ENCODE results near the gene SH3RF1.

SH3RF1 gene

DNA sequence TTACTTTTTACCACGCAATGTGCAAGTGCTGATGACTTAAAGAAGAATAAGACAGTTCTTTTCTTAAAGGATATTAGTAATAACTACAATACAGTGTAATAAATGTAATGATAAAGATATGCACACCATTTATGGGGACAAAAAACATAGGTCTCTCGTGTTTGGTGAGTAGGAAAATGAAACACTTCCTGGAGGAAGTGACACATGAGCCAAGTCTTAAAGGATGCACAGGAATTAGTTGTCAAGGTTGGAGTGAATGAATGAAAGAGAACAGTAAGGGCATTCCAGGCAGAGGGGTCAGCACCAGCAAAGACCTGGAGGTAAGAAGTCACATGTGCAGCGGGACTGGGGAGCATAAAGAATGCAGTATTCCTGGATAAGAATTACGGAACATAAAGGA, 112.7 kb downstream of the SH3RF1 start:
- no peak for DNase-seq

- DNase-seq, result no peak
These were observed 114.4 kb downstream of the SH3RF1 start for GRCh38 chr4:169156392-169156791.

DNA sequence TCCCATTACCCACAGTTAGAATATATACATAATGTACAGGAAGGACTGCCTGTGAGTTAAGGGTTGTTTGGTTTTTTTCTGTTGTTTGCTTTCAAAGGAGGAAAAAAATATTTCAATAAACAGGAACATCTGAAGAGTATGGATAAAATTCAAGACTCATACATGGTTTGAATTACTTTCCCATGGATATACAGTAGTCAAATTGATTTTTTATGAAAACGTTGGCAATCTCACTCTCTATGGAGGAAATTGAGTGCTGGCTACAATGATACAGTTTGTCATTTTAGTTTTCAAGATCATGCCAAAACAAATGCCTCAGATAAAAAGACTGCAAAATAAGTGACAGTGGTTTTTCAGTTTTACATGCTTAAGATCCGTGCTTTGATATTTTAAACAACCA, 116.6 kb downstream of the SH3RF1 start:
- no peak for DNase-seq

GRCh38 chr4:169153481-169154087, 117.2 kb downstream of the SH3RF1 start:
- DNase-seq, result no peak

- DNase-seq, result no peak
These were observed 117.9 kb downstream of the SH3RF1 start for GRCh38 chr4:169152899-169153298.

DNA sequence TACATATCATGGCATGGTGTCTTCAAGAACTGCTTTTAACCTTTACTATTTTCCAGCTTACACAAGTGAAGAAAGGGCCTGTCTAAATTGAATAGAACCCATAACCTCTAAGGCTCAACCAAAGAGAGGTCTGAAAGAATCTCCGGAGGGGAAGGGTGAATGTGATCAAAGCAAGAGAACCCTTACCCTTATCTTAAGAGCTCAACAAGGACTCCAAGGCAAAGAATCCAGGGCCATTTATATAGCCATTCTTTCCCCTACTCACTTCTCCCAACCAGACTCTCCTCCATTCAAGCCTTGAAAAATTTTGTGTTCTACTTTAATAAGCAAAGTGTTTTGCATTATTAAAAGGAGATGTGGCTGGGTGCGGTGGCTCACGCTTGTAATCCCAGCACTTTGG, 118.7 kb downstream of the SH3RF1 start:
- DNase-seq, result no peak

GRCh38 chr4:169151671-169152070, 119.1 kb downstream of the SH3RF1 start:
- DNase-seq, result no peak

DNA sequence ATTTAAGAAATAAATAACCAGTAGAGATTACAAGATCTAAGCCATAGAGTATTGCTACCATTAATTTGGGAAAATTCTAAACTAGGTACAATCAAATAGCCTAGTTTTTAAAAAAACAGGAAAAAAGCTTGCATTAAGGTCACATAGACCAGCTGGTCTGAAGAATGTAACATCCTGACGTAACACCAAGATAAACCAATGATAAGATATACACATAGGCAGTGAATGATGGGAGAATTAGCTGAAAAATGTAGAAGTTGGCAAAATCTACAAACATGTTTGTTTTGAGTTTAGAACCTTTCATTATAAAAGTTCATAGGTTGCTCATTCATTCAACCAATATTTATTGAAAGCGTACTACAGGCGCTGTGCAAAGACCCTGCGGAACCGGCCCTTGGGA, 120.0 kb downstream of the SH3RF1 start:
- DNase-seq, result no peak

GRCh38 chr4:169148885-169149284, 121.9 kb downstream of the SH3RF1 start:
- DNase-seq, result no peak

DNA sequence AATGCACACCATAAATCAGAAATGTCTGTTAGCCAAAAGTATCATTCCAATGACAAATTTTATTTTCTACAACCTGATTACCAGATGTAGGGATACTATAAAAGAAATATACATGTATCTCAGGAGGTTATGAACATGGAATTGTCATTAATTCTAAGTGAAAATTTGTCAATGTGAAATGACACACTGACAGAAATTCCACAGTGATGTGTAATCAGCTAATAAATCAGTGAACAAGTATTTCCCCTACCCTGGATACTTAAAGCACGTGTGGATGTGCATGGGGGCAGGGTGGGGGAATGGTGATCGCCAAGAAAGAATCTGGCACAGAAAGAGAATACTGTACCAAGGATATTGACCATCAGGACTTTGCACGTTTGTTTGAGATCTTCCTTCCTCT, 123.6 kb downstream of the SH3RF1 start:
- DNase-seq, result no peak

DNA sequence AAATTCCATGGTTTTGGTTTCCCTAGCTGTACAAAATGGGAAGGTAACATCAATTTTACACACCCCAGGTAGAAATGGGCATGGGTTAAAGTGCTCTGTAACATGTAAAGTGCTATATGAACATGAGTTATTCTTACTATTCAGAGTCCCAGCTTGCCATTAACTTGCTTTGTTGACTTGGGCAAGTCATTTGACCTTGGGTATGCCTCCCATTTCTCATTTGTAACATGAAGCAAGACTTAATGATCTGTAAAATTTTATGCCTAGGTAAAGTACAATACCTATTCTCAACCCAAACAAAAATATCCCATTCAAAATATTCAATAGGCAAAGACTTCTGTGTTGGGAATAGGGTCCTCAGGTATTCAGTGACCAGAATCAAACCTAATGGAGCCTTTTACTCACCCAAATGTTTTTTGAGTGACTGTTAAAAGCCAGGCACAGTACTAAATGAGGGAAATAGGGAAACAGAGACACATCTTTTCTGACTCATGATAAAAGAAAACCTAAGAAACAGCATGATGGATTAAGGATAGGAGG, 126.6 kb downstream of the SH3RF1 start:
- no peak for DNase-seq

- DNase-seq, result no peak
These were observed 127.4 kb downstream of the SH3RF1 start for GRCh38 chr4:169143335-169143734.

DNA sequence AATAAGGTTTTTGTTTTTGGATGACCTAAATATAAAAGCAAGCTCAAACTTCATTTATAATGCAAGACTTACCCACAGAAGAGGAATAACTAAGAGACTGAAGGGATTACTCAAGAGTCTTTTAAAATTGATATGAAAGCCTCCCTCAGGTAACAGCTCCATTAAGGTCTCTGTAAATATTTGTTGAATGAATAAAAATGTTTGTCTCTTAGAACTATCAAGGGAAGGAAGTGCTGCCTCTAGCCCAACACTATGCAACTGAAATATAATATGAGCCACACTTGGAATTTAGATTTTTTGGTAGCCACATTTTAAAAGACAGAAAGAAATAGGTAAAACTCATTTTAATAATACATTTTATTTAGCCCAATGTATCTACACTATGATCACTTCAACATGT, 127.8 kb downstream of the SH3RF1 start:
- no peak for DNase-seq

- DNase-seq, result no peak
These were observed 128.4 kb downstream of the SH3RF1 start for GRCh38 chr4:169142391-169142790.

GRCh38 chr4:169139021-169139420, 131.7 kb downstream of the SH3RF1 start:
- DNase-seq, result no peak

GRCh38 chr4:169137558-169137920, 133.2 kb downstream of the SH3RF1 start:
- no peak for DNase-seq

- DNase-seq, result no peak
These were observed 133.8 kb downstream of the SH3RF1 start for GRCh38 chr4:169136796-169137557.

- no peak for DNase-seq
These were observed 134.4 kb downstream of the SH3RF1 start for GRCh38 chr4:169136330-169136729.

- DNase-seq, result no peak
These were observed 135.0 kb downstream of the SH3RF1 start for GRCh38 chr4:169135776-169136175.

DNA sequence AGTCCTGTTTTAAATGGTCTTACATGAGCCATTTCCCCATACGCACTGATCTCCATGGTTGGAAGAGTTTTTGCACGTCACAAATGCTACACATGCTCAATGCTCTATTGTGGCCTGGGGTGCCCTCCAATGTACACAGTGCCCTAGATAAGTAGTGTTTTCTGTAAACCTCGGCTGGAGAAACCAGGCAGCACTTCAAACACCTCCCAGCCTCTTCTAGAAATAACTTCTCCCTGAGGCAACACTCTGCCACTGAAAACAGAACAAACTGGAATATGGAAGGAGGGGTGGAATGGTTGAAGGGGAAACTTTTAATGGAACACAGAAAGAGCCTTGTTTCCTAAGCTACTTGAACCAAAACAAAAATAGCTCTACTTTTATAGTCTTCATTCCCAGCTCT, 136.8 kb downstream of the SH3RF1 start:
- no peak for DNase-seq

GRCh38 chr4:169132561-169133305, 138.0 kb downstream of the SH3RF1 start:
- DNase-seq, result no peak

DNA sequence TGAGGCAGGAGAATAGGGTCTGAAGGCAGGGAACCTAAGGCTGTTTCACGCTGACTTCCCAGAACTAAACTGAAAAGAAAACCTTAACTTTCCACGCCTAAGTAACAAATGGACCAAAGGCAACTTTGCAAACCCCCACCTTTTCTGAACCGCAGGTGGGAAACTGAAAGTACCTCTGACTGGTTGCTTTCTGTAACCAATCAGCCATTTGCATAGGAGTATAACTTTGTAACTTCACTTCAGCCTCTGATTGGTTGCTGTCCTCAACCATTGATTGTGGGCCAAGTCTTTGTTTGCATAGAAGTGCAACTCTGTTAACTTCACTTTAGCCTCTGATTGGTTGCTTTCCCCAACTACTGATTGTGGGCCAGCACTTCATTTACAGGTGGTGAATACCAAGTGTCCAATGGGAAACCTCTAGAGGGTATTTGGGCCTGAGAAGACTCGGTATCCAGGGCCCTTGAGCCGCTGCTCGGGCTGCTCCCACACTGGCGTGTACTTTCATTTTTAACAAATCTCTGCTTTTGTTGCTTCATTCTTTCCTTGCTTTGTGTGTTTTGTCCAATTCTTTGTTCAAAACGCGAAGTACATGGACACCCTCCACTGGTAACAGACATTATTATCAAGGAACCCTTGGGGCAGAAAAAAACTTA, 139.1 kb downstream of the SH3RF1 start:
- no peak for DNase-seq

DNA sequence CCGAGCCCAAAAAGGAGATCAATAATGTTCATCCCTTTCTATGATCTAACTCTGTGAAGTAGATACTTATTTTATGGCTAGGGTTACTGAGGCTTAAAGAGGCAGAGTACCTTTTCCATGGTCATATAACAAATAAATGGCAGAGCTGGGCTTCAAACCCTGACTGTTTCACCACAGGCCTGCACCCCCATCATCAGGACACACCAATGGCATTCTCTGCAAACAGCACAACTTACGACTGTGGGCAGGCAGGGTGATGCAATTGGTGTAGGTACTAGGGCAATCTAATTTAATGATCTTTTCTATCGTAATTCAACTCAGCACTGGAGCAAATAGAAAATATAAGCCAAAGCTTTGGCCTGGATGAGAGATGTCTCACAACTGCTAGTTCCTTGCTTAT, 141.9 kb downstream of the SH3RF1 start:
- DNase-seq, result no peak

Measured in DMS153 (cell line).